Peyer's patch (tissue), 4 donors: ENCODE results near the gene DYRK1A. TPM values are rescaled to one million over a fixed set of nuclear protein-coding genes. Genes with fewer than 3 reads are reported as not detected.

Experiments
- DNase-seq, 3 donors: peaks; one replicate each; pipeline ENCODE4 v3.0.0-alpha.2; 2017 to 2019
- H3K27ac ChIP-seq, 4 donors: fragments of 200-600 bp; sonication (generic); one replicate each; pipeline ENCODE4 v1.5.1; 2016 to 2019
- H3K27me3 ChIP-seq, 2 donors: fragments of 200-600 bp; sonication (generic); one replicate each; pipeline ENCODE4 v1.5.1; 2019
- H3K36me3 ChIP-seq, 3 donors: fragments of 200-600 bp; sonication (generic); one replicate each; pipeline ENCODE4 v1.5.1; 2016 to 2019
- H3K4me1 ChIP-seq, 4 donors: fragments of 200-600 bp; sonication (generic); one replicate each; pipeline ENCODE4 v1.5.1; 2016 to 2019
- H3K4me3 ChIP-seq, 4 donors: fragments of 200-600 bp; sonication (generic); 1 replicate in 3 of 4; 2 replicates in 1 of 4; pipeline ENCODE4 v1.5.1; 2016 to 2019; ENCODE audit warnings: mild to moderate bottlenecking in 1 of 4
- H3K9me3 ChIP-seq, 4 donors: fragments of 200-600 bp; sonication (generic); one replicate each; pipeline ENCODE4 v1.5.1; 2016 to 2019; ENCODE audit warnings: mild to moderate bottlenecking in 1 of 4
- POLR2A ChIP-seq, 2 donors: fragments of 450-650 bp; IDR thresholded peaks; one replicate each; pipeline ENCODE4 v1.5.1; 2017; ENCODE audit warnings: antibody characterized with exemption in 2 of 2, mild to moderate bottlenecking in 2 of 2, moderate library complexity in 2 of 2
- total RNA-seq, 4 donors: library from RNA; depleted of rRNA; stranded (reverse); fragments of >200 nt; gene quantifications; one replicate each; pipeline ENCODE4 v1.1.0, GENCODE V29; 2016
- TF ChIP-seq, protein P1 (sequence below), 6 experiments: fragments of 450-650 bp in 4 of 6; fragments of 200-600 bp in 2 of 6; sonication (generic) in 1 of 6; IDR thresholded peaks; one replicate each; pipeline ENCODE4 v1.5.1; 2017 to 2019; ENCODE audit warnings: antibody characterized with exemption in 6 of 6, mild to moderate bottlenecking in 3 of 6, moderate library complexity in 1 of 6

DYRK1A gene
- total RNA-seq, 4 donors from 2014 or later, result 68.8 to 133 (median 81.3) TPM

DNA sequence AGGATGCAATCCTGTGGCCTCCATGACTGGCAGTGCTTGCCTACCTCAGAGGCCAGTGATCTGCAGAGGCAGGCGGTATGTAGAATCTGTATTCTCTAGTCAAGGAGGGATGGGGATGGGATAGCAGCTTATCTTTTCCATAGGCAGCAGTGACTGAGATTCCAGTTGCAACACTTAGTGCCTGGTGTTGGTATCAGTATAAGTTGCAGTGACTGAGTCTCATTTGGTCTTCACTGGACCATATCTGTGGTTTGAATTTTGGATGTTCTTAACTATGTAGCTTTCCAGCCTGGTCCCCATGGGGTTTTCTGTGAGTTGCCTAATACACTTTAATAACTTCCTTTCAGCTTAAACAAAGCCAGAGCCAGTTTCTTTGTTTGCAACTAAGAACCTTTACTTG is 16.5 kb downstream of the DYRK1A start:
- H3K9me3 ChIP-seq, result no peaks in the 10 kb centered on the region
- H3K27me3 ChIP-seq, result no peaks in the 10 kb centered on the region
- no peak for DNase-seq
- H3K36me3 ChIP-seq, result no peaks in the 10 kb centered on the region
- no peak for TF ChIP-seq POLR2A (IDR thresholded peaks at IDR 0.05)
- no peak overlapping the region for H3K27ac ChIP-seq
- H3K4me3 ChIP-seq, result no peak overlapping the region
- H3K4me1 ChIP-seq, result peaks cover 0 to 66% (median 7%) of the 10 kb centered on the region in 4 donors

DNA sequence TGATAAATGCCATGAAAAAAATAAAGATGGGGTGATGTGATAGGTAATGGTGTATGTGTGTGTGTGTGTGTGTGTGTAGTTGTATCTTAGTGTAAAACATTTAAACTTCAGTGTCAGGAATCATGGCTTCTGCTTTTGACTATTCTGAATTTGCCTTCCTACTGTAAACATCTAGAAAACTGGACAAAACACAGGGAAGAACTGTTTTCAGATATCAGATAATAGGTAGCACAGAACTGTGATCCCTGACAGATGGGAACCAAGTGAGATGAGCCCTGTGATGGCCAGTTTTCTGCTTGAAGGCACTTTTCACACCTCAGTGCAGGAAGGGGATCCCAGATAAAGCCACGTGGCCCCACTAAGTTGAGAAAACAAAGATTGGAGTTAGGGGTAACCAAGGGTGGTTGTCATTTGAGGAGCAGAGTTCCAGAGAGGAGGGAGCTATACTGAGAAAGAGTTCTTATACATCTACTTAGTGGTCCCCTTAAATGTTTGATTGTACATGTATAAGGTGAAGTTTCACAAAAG is 17.3 kb downstream of the DYRK1A start:
- Histone ChIP-seq H3K4me1 (peaks cover 0 to 63% (median 4%) of the 10 kb centered on the region in 4 donors), H3K27ac (no peak overlapping the region), H3K9me3 (no peaks in the 10 kb centered on the region), H3K27me3 (no peaks in the 10 kb centered on the region), H3K36me3 (no peaks in the 10 kb centered on the region), H3K4me3 (no peak overlapping the region)
- TF ChIP-seq, protein P1, sequence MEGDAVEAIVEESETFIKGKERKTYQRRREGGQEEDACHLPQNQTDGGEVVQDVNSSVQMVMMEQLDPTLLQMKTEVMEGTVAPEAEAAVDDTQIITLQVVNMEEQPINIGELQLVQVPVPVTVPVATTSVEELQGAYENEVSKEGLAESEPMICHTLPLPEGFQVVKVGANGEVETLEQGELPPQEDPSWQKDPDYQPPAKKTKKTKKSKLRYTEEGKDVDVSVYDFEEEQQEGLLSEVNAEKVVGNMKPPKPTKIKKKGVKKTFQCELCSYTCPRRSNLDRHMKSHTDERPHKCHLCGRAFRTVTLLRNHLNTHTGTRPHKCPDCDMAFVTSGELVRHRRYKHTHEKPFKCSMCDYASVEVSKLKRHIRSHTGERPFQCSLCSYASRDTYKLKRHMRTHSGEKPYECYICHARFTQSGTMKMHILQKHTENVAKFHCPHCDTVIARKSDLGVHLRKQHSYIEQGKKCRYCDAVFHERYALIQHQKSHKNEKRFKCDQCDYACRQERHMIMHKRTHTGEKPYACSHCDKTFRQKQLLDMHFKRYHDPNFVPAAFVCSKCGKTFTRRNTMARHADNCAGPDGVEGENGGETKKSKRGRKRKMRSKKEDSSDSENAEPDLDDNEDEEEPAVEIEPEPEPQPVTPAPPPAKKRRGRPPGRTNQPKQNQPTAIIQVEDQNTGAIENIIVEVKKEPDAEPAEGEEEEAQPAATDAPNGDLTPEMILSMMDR (IDR thresholded peaks at IDR 0.05), result no peak
- DNase-seq, result no peak

DNA sequence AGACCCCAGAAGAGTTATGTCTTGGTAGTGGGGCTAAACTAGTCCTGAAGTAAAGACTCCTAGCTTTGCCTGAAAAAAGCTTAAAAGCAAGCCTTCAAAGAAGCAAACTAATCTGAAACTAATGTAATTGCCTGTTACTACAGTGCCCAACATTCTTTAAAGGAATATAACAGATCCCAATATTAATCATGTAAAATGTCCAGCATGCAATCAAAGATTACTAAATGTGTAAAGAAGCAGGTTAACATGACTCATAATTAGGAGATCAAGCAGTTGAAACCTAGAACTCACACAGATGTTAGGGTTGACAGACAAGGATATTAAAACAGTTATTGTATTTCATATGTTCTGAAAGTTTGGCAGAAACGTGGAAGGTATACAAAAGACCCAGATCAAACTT is 17.8 kb downstream of the DYRK1A start:
- H3K9me3 ChIP-seq, result no peaks in the 10 kb centered on the region
- no peaks in the 10 kb centered on the region for H3K36me3 ChIP-seq
- DNase-seq, result no peak
- H3K27ac ChIP-seq, result no peak overlapping the region
- TF ChIP-seq, protein P1 (IDR thresholded peaks at IDR 0.05), result no peak
- TF ChIP-seq POLR2A (IDR thresholded peaks at IDR 0.05), result no peak
- peaks cover 0 to 63% (median 2%) of the 10 kb centered on the region in 4 donors for H3K4me1 ChIP-seq
- H3K4me3 ChIP-seq, result no peak overlapping the region
- H3K27me3 ChIP-seq, result no peaks in the 10 kb centered on the region

DNA sequence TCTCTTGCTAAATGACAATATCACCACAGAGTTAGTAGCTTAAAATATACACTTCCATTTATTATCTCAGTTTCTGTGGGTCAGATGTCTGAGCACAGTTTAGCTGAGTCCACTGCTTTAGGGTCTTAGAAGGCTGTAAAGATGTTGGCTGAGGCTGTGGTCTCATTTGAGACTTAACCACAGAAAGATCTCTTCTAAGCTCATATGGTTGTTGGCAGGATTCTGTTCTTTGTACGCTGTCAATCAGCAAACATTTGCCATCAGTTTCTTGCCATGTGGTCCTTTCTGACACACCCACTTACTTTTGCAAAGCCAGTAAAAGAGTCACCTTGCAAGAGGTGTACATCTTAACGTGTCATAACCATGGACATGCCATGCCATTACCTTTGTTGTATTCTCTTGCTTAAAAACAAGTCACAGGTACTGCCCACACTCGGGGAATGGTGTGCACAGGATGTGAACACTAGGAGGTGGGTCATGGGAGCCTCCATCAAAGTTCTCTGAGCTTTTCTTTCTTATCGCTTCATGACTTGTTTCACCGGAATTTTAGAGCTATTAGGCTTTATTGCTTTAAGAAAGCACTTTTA is 18.7 kb downstream of the DYRK1A start:
- Histone ChIP-seq H3K27ac (no peak overlapping the region), H3K27me3 (no peaks in the 10 kb centered on the region), H3K4me1 (peaks cover 0 to 60% (median 2%) of the 10 kb centered on the region in 4 donors), H3K36me3 (no peaks in the 10 kb centered on the region), H3K9me3 (no peaks in the 10 kb centered on the region), H3K4me3 (no peak overlapping the region)
- TF ChIP-seq, protein P1 (IDR thresholded peaks at IDR 0.05), result no peak
- TF ChIP-seq POLR2A (IDR thresholded peaks at IDR 0.05), result no peak
- DNase-seq, result no peak

DNA sequence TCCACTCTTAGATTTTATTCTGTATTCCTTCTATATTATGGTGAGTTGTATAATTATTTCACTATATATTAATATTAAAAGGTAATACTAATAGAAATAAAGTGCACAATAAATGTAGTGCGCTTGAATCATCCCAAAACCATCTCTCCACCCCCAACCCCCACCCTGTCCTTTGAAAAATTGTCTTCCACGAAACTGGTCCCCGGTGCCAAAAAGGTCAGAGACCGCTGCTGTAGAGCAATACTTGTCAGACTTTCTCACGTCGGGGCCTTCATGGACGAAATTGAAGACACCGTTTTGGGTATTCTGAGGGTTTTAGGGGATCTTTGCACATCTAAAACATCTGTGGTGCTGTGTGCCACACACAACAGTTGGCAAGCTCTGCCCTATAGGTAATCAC is 19.6 kb downstream of the DYRK1A start:
- peaks cover 0 to 51% (median 2%) of the 10 kb centered on the region in 4 donors for H3K4me1 ChIP-seq
- no peak for DNase-seq
- no peaks in the 10 kb centered on the region for H3K36me3 ChIP-seq
- H3K9me3 ChIP-seq, result no peaks in the 10 kb centered on the region
- H3K27ac ChIP-seq, result no peak overlapping the region
- no peaks in the 10 kb centered on the region for H3K27me3 ChIP-seq
- no peak for TF ChIP-seq POLR2A (IDR thresholded peaks at IDR 0.05)
- TF ChIP-seq, protein P1 (IDR thresholded peaks at IDR 0.05), result no peak
- H3K4me3 ChIP-seq, result no peak overlapping the region

DNA sequence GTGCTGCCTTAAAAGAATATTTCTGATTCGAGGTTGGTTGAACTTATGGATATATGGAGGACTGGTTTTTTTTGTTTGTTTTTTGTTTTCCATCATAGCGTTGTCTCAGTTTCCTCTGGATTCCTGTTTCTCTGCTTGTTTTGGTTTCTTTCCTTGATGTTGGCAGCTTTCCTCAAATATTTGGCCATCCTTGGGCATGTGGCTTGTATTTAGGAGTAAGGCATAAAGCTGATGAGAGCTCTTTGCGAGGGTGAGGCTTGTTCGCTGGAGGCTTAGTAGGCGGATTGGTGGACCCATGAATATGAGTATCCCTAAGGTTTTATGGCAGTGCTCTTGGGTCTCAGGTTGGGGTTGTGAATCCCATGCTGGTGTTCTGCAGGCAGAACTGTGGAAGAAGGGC is 22.9 kb downstream of the DYRK1A start:
- DNase-seq, result no peak
- Histone ChIP-seq H3K9me3 (no peaks in the 10 kb centered on the region), H3K4me1 (peaks cover 0 to 28% (median 1%) of the 10 kb centered on the region in 4 donors), H3K27me3 (no peaks in the 10 kb centered on the region), H3K4me3 (no peak overlapping the region), H3K27ac (no peak overlapping the region), H3K36me3 (no peaks in the 10 kb centered on the region)
- no peak for TF ChIP-seq POLR2A (IDR thresholded peaks at IDR 0.05)
- TF ChIP-seq, protein P1 (IDR thresholded peaks at IDR 0.05), result no peak
